Neural progenitor cell (in vitro differentiated cells): Measurements from ENCODE around the gene PRDM15.

ENCODE experiments used
- CTCF ChIP-seq: fragments of 200-600 bp; sonication (generic); IDR thresholded peaks from 2 replicates; pipeline ENCODE4 v1.5.1; 2017; ENCODE audit warnings: antibody characterized with exemption, mild to moderate bottlenecking
- EZH2 ChIP-seq: fragments of 200-600 bp; sonication (generic); IDR thresholded peaks from 2 replicates; pipeline ENCODE4 v1.6.1; 2017; ENCODE audit warnings: antibody characterized with exemption, mild to moderate bottlenecking, moderate library complexity
- EZH2phosphoT487 ChIP-seq: fragments of 200-600 bp; sonication (generic); IDR thresholded peaks from 2 replicates; pipeline ENCODE4 v1.6.1; 2017; ENCODE audit warnings: antibody characterized with exemption

DNA sequence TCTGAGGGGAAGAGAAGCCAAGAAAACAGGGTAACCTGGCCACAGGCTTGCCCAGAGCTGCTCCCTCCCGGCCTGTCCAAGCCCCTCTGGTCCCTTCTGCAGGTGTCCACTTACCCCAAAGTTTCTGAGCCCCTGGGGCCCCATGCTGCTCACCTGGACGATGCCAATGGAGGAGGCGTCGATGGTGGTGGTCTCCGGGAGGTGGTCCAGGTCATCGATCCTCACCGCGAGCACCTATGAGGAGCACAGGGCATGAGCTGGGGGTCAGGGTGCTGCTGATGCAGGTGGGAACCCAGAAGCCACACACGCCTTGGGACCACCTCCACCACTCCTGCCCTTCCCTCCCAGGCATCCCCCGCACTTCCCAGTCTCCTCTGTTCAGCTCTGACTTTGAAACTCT lies 74.8 kb downstream of the PRDM15 start:
- TF ChIP-seq CTCF (no peak), EZH2 (no peak), EZH2phosphoT487 (no peak)
